ENCODE data around the gene C4A. TPM values are rescaled to one million over a fixed set of nuclear protein-coding genes. Genes with fewer than 3 reads are reported as not detected.
"Not testable (repeated sequence)": the region's sequence is repeated elsewhere in the genome, so short reads cannot be mapped to it uniquely, and the experiment has no call there.

Gene C4A
- total RNA-seq, 4 donors from 2014 or later, result 16.9 to 210 (median 33.6) TPM

- H3K9me3 ChIP-seq; H3K27ac ChIP-seq; intact Hi-C loops (cut with DNase I; ENCODE audit: low total_unique reads); H3K4me1 ChIP-seq; H3K36me3 ChIP-seq; H3K4me3 ChIP-seq; DNase-seq; H3K27me3 ChIP-seq; in situ Hi-C loops (cut with MboI; ENCODE audit: low pct_ligation_motif_present in 1 of 4, low pct_unique_long_range_greater_than_20kb in 1 of 4, low sequenced_read_pairs in 3 of 4): not testable (repeated sequence)
- 72% methylated on average over 7 of the region's 13 CpGs; no CpG with 5 or more reads in 1 of the 2 donors for WGBS, 2 donors (ENCODE audit: low coverage in 1 of 2)
Observed at GRCh38 chr6:32004864-32005537, 23.1 kb downstream of the C4A start.

- intact Hi-C loops (cut with DNase I; ENCODE audit: low total_unique reads), result not testable (repeated sequence)
- no CpG with 5 or more reads among the region's 9 CpGs for WGBS, 2 donors (ENCODE audit: low coverage in 1 of 2)
Observed at GRCh38 chr6:32005538-32005880, 23.7 kb downstream of the C4A start.

GRCh38 chr6:32005991-32006529, 24.2 kb downstream of the C4A start:
- H3K4me1 ChIP-seq; DNase-seq; H3K4me3 ChIP-seq; H3K27ac ChIP-seq; intact Hi-C loops (cut with DNase I; ENCODE audit: low total_unique reads); H3K36me3 ChIP-seq; H3K27me3 ChIP-seq; H3K9me3 ChIP-seq; in situ Hi-C loops (cut with MboI; ENCODE audit: low pct_ligation_motif_present in 1 of 4, low pct_unique_long_range_greater_than_20kb in 1 of 4, low sequenced_read_pairs in 3 of 4): not testable (repeated sequence)
- WGBS, 2 donors (ENCODE audit: low coverage in 1 of 2), result 100% methylated on average over 1 of the region's 8 CpGs

More at GRCh38 chr6:32005538-32005880, 23.7 kb downstream of the C4A start:
- H3K9me3 ChIP-seq; in situ Hi-C loops (cut with MboI; ENCODE audit: low pct_ligation_motif_present in 1 of 4, low pct_unique_long_range_greater_than_20kb in 1 of 4, low sequenced_read_pairs in 3 of 4); H3K27ac ChIP-seq; H3K4me1 ChIP-seq; DNase-seq; H3K4me3 ChIP-seq; H3K36me3 ChIP-seq; H3K27me3 ChIP-seq: not testable (repeated sequence)

GRCh38 chr6:32007086-32007485, 25.2 kb downstream of the C4A start:
- H3K4me3 ChIP-seq; H3K9me3 ChIP-seq; H3K36me3 ChIP-seq; DNase-seq; H3K27me3 ChIP-seq; H3K27ac ChIP-seq; H3K4me1 ChIP-seq; in situ Hi-C loops (cut with MboI; ENCODE audit: low pct_ligation_motif_present in 1 of 4, low pct_unique_long_range_greater_than_20kb in 1 of 4, low sequenced_read_pairs in 3 of 4); intact Hi-C loops (cut with DNase I; ENCODE audit: low total_unique reads): not testable (repeated sequence)
- WGBS, 2 donors (ENCODE audit: low coverage in 1 of 2), result 84% methylated on average over 9 of the region's 12 CpGs; no CpG with 5 or more reads in 1 of the 2 donors

- intact Hi-C loops (cut with DNase I; ENCODE audit: low total_unique reads); H3K4me1 ChIP-seq; H3K27ac ChIP-seq; H3K9me3 ChIP-seq; H3K4me3 ChIP-seq; H3K36me3 ChIP-seq; DNase-seq; in situ Hi-C loops (cut with MboI; ENCODE audit: low pct_ligation_motif_present in 1 of 4, low pct_unique_long_range_greater_than_20kb in 1 of 4, low sequenced_read_pairs in 3 of 4); H3K27me3 ChIP-seq: not testable (repeated sequence)
- WGBS, 2 donors (ENCODE audit: low coverage in 1 of 2), result no CpG with 5 or more reads among the region's 24 CpGs
Observed at GRCh38 chr6:32008037-32008436, 26.2 kb downstream of the C4A start.

- H3K9me3 ChIP-seq; H3K4me1 ChIP-seq; H3K36me3 ChIP-seq; intact Hi-C loops (cut with DNase I; ENCODE audit: low total_unique reads); in situ Hi-C loops (cut with MboI; ENCODE audit: low pct_ligation_motif_present in 1 of 4, low pct_unique_long_range_greater_than_20kb in 1 of 4, low sequenced_read_pairs in 3 of 4); DNase-seq; H3K27ac ChIP-seq; H3K4me3 ChIP-seq; H3K27me3 ChIP-seq: not testable (repeated sequence)
- WGBS, 2 donors (ENCODE audit: low coverage in 1 of 2), result no CpG with 5 or more reads among the region's 12 CpGs
Observed at GRCh38 chr6:32008616-32009015, 26.8 kb downstream of the C4A start.

GRCh38 chr6:32009537-32009936, 27.7 kb downstream of the C4A start:
- not testable (repeated sequence) for DNase-seq

GRCh38 chr6:32010856-32011530, 29.1 kb downstream of the C4A start:
- in situ Hi-C loops (cut with MboI; ENCODE audit: low pct_ligation_motif_present in 1 of 4, low pct_unique_long_range_greater_than_20kb in 1 of 4, low sequenced_read_pairs in 3 of 4); intact Hi-C loops (cut with DNase I; ENCODE audit: low total_unique reads); DNase-seq; H3K36me3 ChIP-seq; H3K4me3 ChIP-seq; H3K9me3 ChIP-seq; H3K4me1 ChIP-seq; H3K27ac ChIP-seq; H3K27me3 ChIP-seq: not testable (repeated sequence)
- WGBS, 2 donors (ENCODE audit: low coverage in 1 of 2), result no CpG with 5 or more reads among the region's 27 CpGs

More at GRCh38 chr6:32009537-32009936, 27.7 kb downstream of the C4A start:
- WGBS, 2 donors (ENCODE audit: low coverage in 1 of 2), result 100% methylated on average over 1 of the region's 12 CpGs; no CpG with 5 or more reads in 1 of the 2 donors
- H3K9me3 ChIP-seq; H3K36me3 ChIP-seq; H3K27me3 ChIP-seq; H3K4me1 ChIP-seq; in situ Hi-C loops (cut with MboI; ENCODE audit: low pct_ligation_motif_present in 1 of 4, low pct_unique_long_range_greater_than_20kb in 1 of 4, low sequenced_read_pairs in 3 of 4); H3K4me3 ChIP-seq; H3K27ac ChIP-seq; intact Hi-C loops (cut with DNase I; ENCODE audit: low total_unique reads): not testable (repeated sequence)

GRCh38 chr6:32012941-32013617, 31.2 kb downstream of the C4A start:
- H3K4me3 ChIP-seq, DNase-seq: not testable (repeated sequence)
- 92% methylated on average over 17 of the region's 17 CpGs; no CpG with 5 or more reads in 1 of the 2 donors for WGBS, 2 donors (ENCODE audit: low coverage in 1 of 2)

GRCh38 chr6:32013738-32014137, 31.9 kb downstream of the C4A start:
- H3K27me3 ChIP-seq; H3K9me3 ChIP-seq; H3K4me3 ChIP-seq; DNase-seq; intact Hi-C loops (cut with DNase I; ENCODE audit: low total_unique reads); H3K4me1 ChIP-seq; H3K36me3 ChIP-seq; H3K27ac ChIP-seq; in situ Hi-C loops (cut with MboI; ENCODE audit: low pct_ligation_motif_present in 1 of 4, low pct_unique_long_range_greater_than_20kb in 1 of 4, low sequenced_read_pairs in 3 of 4): not testable (repeated sequence)
- WGBS, 2 donors (ENCODE audit: low coverage in 1 of 2), result no CpG with 5 or more reads among the region's 5 CpGs

More at GRCh38 chr6:32012941-32013617, 31.2 kb downstream of the C4A start:
- in situ Hi-C loops (cut with MboI; ENCODE audit: low pct_ligation_motif_present in 1 of 4, low pct_unique_long_range_greater_than_20kb in 1 of 4, low sequenced_read_pairs in 3 of 4); intact Hi-C loops (cut with DNase I; ENCODE audit: low total_unique reads); H3K27me3 ChIP-seq; H3K4me1 ChIP-seq; H3K36me3 ChIP-seq; H3K27ac ChIP-seq; H3K9me3 ChIP-seq: not testable (repeated sequence)

Measured in transverse colon (tissue), 4 donors.